Stimulated activated CD4-positive, alpha-beta T cell treated with anti-CD3 and anti-CD28 coated beads, Interleukin-1b, Interleukin-23, amount 100 ng/mL, for 24 hours (primary cell): ENCODE measurements around the gene LGALS3.

ENCODE experiments used
- DNase-seq, 4 experiments: peaks; one replicate each; pipeline ENCODE4 v3.0.0-alpha.2; 2020; ENCODE audit warnings: low read depth in 4 of 4, low spot score in 1 of 4

Gene LGALS3

GRCh38 chr14:55114720-55115119 is 14.3 kb upstream of the LGALS3 start:
- DNase-seq, result no peak

GRCh38 chr14:55115460-55115859 is 13.6 kb upstream of the LGALS3 start:
- no peak for DNase-seq

- DNase-seq, result no peak
These were observed 13.2 kb upstream of the LGALS3 start for GRCh38 chr14:55115861-55116245.

- DNase-seq, result no peak
These were observed 12.6 kb upstream of the LGALS3 start for GRCh38 chr14:55116246-55117030.

- DNase-seq, result no peak
These were observed 11.1 kb upstream of the LGALS3 start for GRCh38 chr14:55117803-55118441.

GRCh38 chr14:55118761-55119160 is 10.3 kb upstream of the LGALS3 start:
- DNase-seq, result no peak

GRCh38 chr14:55120571-55121495 is 8.2 kb upstream of the LGALS3 start:
- no peak for DNase-seq

- no peak for DNase-seq
These were observed 7.2 kb upstream of the LGALS3 start for GRCh38 chr14:55121628-55122439.

- DNase-seq, result no peak
These were observed 6.5 kb upstream of the LGALS3 start for GRCh38 chr14:55122440-55122986.

- DNase-seq, result no peak
These were observed 6.0 kb upstream of the LGALS3 start for GRCh38 chr14:55123101-55123500.

GRCh38 chr14:55123852-55124639 is 5.0 kb upstream of the LGALS3 start:
- DNase-seq, result no peak

- DNase-seq, result no peak
These were observed 4.2 kb upstream of the LGALS3 start for GRCh38 chr14:55124774-55125386.

GRCh38 chr14:55125403-55125802 is 3.6 kb upstream of the LGALS3 start:
- DNase-seq, result no peak

- DNase-seq, result no peak
These were observed 3.0 kb upstream of the LGALS3 start for GRCh38 chr14:55126034-55126433.

GRCh38 chr14:55126932-55127459 is 2.1 kb upstream of the LGALS3 start:
- no peak for DNase-seq

- DNase-seq, result no peak
These were observed 1.5 kb upstream of the LGALS3 start for GRCh38 chr14:55127460-55127951.

- no peak for DNase-seq
These were observed 516 bp upstream of the LGALS3 start for GRCh38 chr14:55128386-55129085.
